IMR-90 (cell line): ENCODE results near the gene BOLL.

Experiments used
- BHLHE40 ChIP-seq: fragments of 150-350 bp; IDR thresholded peaks from 2 replicates; pipeline ENCODE4 v1.6.1; 2016; ENCODE audit warnings: mild to moderate bottlenecking, low read depth, low read length
- CHD1 ChIP-seq: IDR thresholded peaks from 2 replicates; pipeline ENCODE4 v1.6.1; 2012; ENCODE audit warnings: low read depth, low read length, improper control_type of control experiment
- MAFK ChIP-seq: IDR thresholded peaks from 2 replicates; pipeline ENCODE4 v1.6.1; 2012; ENCODE audit warnings: low read depth, low read length, improper control_type of control experiment
- POLR2A ChIP-seq: IDR thresholded peaks from 2 replicates; pipeline ENCODE4 v1.6.1; 2012; ENCODE audit warnings: mild to moderate bottlenecking, low read depth, low read length
- RAD21 ChIP-seq: IDR thresholded peaks from 2 replicates; pipeline ENCODE4 v1.6.1; 2012; ENCODE audit warnings: low read length, improper control_type of control experiment
- TF ChIP-seq, protein P1 (sequence below): conservative IDR thresholded peaks from 2 replicates; pipeline ENCODE4 v1.5.1; 2012; ENCODE audit warnings: mild to moderate bottlenecking, low read depth, low read length, improper control_type of control experiment
- TF ChIP-seq, protein P2 (sequence below): fragments of 150-350 bp; IDR thresholded peaks from 2 replicates; pipeline ENCODE4 v1.6.1; 2016; ENCODE audit warnings: low read depth, mild to moderate bottlenecking, low read length, moderate library complexity, borderline replicate concordance

DNA sequence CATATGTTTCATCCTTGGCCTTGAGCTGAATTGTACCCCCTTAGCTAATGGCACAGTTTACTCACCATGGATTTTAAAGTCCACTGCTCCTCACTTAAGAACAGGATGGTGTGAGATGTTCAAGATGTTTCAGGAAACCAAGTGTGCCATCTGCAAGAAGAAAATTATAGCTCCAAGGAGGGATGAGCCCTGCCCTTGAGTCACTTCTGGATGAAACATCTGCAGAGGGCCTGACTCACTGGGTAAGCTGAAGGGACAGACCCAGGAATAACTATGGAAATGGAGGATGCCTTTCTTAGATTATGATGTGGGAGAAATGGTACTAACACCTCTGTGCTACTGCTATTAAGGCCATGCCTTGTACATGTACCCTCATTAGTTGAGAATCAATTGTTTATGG is 73.5 kb downstream of the BOLL start:
- no peak for TF ChIP-seq POLR2A
- TF ChIP-seq, protein P1, sequence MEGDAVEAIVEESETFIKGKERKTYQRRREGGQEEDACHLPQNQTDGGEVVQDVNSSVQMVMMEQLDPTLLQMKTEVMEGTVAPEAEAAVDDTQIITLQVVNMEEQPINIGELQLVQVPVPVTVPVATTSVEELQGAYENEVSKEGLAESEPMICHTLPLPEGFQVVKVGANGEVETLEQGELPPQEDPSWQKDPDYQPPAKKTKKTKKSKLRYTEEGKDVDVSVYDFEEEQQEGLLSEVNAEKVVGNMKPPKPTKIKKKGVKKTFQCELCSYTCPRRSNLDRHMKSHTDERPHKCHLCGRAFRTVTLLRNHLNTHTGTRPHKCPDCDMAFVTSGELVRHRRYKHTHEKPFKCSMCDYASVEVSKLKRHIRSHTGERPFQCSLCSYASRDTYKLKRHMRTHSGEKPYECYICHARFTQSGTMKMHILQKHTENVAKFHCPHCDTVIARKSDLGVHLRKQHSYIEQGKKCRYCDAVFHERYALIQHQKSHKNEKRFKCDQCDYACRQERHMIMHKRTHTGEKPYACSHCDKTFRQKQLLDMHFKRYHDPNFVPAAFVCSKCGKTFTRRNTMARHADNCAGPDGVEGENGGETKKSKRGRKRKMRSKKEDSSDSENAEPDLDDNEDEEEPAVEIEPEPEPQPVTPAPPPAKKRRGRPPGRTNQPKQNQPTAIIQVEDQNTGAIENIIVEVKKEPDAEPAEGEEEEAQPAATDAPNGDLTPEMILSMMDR: no peak
- no peak for TF ChIP-seq CHD1
- TF ChIP-seq RAD21: no peak
- TF ChIP-seq BHLHE40: no peak
- TF ChIP-seq, protein P2, sequence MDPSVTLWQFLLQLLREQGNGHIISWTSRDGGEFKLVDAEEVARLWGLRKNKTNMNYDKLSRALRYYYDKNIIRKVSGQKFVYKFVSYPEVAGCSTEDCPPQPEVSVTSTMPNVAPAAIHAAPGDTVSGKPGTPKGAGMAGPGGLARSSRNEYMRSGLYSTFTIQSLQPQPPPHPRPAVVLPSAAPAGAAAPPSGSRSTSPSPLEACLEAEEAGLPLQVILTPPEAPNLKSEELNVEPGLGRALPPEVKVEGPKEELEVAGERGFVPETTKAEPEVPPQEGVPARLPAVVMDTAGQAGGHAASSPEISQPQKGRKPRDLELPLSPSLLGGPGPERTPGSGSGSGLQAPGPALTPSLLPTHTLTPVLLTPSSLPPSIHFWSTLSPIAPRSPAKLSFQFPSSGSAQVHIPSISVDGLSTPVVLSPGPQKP: no peak
- TF ChIP-seq MAFK: no peak
